ENCODE results near the gene CDY1.
"Not testable (repeated sequence)": the region's sequence is repeated elsewhere in the genome, so short reads cannot be mapped to it uniquely, and the experiment has no call there.

Gene CDY1, protein sequence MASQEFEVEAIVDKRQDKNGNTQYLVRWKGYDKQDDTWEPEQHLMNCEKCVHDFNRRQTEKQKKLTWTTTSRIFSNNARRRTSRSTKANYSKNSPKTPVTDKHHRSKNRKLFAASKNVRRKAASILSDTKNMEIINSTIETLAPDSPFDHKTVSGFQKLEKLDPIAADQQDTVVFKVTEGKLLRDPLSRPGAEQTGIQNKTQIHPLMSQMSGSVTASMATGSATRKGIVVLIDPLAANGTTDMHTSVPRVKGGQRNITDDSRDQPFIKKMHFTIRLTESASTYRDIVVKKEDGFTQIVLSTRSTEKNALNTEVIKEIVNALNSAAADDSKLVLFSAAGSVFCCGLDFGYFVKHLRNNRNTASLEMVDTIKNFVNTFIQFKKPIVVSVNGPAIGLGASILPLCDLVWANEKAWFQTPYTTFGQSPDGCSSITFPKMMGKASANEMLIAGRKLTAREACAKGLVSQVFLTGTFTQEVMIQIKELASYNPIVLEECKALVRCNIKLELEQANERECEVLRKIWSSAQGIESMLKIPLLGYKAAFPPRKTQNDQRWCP

DNA sequence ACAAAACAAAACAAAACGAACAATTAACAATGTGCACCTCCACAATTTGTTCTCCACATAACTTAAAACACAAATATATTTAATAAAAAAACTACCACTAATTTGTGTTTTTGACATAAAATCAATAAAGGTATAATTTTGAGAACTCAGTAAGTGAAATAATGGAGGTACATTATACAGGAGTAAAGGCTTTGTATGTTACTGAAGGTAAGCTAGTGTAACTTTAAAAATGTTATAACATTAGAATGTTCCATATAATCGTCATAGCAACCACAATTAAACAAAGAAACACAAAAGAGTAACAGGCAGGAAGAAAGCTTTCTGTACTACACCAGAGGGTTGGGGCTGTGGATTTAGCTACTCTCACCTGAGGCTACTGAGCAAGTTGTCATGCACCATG, at the start of gene CDY1:
TSS of gene CDY1 (plus strand) at position 301 of the 400 bp plus-strand sequence. CDS start 326 bp downstream, outside the sequence.
- not testable (repeated sequence) for DNase-seq (ENCODE audit: low read depth); H3K4me3 ChIP-seq (ENCODE audit: low read depth, low read length)

DNA sequence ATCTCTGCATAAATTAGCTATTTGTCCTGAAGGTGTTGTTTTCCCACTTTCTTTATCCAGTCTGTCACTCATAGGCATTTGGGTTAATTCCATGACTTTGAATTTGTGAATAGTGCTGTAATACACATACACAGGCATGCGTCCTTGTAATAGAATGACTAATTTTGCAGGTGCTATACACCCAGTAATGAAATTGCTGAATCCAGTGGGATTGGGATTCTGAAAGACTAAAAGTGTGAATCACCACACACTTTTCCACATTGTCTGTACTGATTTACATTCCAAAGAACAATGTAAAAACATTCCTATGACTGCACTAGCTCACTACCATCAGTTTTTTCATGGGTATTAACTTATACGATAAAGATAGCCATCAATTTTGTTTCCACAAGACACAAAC, 28.6 kb upstream of the CDY1 start:
- not testable (repeated sequence) for DNase-seq (ENCODE audit: low read depth); H3K4me3 ChIP-seq (ENCODE audit: low read depth, low read length)

DNA sequence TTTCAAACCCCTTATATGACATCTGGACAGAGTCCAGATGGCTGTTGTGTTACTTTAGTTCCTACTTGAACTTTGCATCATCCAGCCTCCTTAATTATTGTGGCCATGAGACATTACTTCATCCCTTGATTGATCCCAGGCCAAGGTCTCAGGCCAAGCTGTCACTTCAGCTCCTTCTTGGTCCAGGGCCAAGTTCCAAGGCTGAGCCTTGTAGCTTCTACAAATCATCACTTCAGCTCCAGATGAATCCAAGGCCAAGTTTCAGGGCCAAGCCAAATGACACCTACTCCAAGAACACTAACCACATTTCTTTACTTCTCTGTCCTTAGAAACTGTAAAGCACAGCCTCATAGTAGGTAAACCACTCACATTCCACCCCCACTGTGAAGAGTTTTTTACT, 1.7 kb upstream of the CDY1 start:
- H3K4me3 ChIP-seq (ENCODE audit: low read depth, low read length); DNase-seq (ENCODE audit: low read depth): not testable (repeated sequence)

DNA sequence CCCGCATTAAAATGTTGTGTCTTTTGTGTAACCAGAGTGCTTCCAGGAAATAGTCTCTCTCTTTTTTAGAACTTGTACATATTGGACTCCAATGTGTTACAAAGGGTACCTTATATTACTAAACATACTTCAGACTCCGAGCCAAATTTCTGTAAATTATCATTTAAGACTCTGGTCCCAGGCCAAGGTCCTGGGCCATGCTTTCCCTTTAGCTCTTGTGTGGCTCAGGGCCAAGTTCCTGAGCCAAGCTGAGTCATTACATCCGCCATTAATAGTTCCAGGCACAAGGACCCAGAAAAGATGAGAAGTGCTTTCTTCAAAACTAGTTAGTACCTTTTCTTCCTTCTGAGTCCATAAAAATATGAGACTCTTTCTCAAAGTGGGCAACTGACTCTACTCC, 4.6 kb downstream of the CDY1 start:
- DNase-seq (ENCODE audit: low read depth); H3K4me3 ChIP-seq (ENCODE audit: low read depth, low read length): not testable (repeated sequence)

DNA sequence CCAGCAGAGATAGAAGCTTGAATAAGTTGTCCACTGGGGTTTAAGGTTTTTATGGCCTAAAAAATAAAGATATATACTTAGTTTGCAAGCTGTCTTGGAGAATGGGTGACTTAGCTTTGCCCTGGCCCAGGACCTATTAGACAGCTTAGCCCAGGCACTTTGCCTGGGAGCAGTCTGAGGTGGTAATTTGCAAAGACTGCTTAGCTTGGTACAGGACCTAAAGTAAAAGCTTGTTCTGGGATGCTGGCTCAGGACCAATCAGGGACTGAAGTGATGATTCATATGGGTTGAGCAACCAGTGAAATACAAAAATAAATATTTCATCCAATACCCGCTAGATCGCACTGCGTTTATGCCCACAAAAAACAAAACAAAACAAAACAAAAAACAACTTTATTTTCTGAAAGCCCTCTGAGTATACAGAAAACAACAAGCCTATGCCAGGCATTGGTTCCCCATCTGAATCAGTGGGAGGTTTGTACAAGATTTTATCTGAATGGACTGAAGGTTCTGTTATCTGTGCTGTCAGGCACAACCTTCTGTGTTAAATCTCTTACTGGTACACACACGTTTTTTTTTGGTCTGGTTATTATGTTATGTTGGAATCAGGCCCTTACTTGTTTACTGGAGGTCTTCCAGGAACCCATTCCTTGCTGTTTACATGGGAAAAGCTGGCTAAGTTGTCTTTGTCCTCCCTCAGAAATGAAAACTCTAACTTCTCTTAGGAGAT, 8.6 kb downstream of the CDY1 start:
- not testable (repeated sequence) for DNase-seq (ENCODE audit: low read depth); H3K4me3 ChIP-seq (ENCODE audit: low read depth, low read length)

DNA sequence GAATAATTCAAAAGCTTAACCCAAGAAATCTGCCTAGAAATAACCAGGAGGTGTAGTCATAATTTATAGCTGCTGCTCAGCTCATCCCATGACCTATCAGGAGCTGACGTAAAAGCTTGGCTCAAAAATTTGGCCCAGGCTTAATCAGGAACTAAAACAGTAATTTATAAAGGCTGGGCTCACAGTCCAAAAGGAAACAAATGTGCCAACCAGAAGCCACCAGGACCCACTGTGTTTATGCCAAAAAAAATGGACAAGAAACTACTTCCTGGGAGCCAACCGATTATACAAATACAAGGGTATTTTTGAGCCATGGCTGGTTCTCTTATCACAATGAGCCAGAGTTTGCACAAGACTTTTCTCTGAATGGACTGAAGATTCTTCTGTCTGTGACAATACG, 17.9 kb downstream of the CDY1 start:
- H3K4me3 ChIP-seq (ENCODE audit: low read depth, low read length); DNase-seq (ENCODE audit: low read depth): not testable (repeated sequence)

DNA sequence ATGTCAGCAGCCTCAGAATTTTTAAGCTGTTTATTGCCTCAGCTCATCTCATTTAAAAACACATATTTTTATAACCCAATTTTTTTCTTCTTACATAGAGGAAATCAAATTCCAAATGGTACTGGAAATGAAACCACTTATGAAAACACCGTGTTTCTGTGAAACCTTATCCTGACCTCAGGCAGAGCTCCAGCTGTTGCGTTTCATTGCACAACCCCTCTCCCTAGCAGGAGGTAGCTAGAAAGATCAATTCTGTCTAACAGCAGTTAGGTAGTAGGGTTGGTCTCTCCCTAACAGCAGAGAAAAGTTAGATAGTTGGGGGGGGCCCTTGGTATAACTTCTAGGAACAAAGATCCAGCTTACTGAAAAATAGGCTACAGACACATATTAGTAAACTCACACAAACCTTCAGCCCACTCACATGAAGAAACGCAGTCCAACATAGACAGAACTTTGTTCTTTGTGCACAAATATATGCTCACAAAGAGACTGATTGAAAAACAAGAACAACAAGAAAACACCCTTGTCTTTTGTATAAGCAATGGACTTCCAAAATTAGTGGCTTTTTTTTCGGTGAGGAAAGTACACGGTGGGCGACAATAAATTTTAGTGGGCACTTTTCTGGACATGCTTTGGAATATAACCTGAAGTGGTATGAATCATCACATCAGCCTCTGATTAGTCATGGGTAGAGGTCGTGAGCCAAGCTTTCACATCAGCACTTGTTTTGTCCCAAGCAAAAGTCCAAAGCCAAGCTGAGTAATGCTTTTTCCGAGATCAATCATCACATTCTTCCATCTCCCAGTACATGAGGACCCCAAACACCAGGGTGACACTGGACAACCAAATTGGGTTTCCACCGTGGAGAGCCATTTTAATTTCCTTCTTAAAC, 21.4 kb downstream of the CDY1 start:
- not testable (repeated sequence) for H3K4me3 ChIP-seq (ENCODE audit: low read depth, low read length)

More for the DNA sequence above, 21.4 kb downstream of the CDY1 start:
- not testable (repeated sequence) for DNase-seq (ENCODE audit: low read depth)

Measured in GM12864 (cell line).